PC-9 (cell line): Measurements from ENCODE around the gene ERCC5. TPM values are rescaled to one million over a fixed set of nuclear protein-coding genes. Genes with fewer than 3 reads are reported as not detected.

ENCODE experiments used
- BruUV-seq: library from RNA; stranded (reverse); fragments of 400-500 nt; replicated peaks from 2 replicates; lab custom pipeline; 2021; lab: Mats Ljungman, UMichigan
- CTCF ChIA-PET: fragments of 300-600 bp; sonication (Branson Sonifier 250); formaldehyde crosslinking; loops from one replicate; lab custom pipeline; 2022; ENCODE audit warnings: antibody characterized with exemption; lab: Charles Lee
- POLR2A ChIA-PET: fragments of 300-600 bp; sonication (Branson Sonifier 250); formaldehyde crosslinking; loops from one replicate; lab custom pipeline; 2022; ENCODE audit warnings: antibody characterized with exemption; ENCODE audit not compliant: unreplicated experiment; lab: Charles Lee
- DNase-seq, 2 experiments: peaks; one replicate each; pipeline versions ENCODE4 v3.0.0 to v3.0.0-alpha.2; 2015 to 2022; ENCODE audit warnings: mixed read lengths in 1 of 2
- H2AFZ ChIP-seq: fragments of 200-600 bp; sonication (generic); 2 replicates; pipeline ENCODE4 v1.8.1; 2017; ENCODE audit warnings: antibody characterized with exemption
- H3F3A ChIP-seq: fragments of 200-600 bp; sonication (generic); 2 replicates; pipeline ENCODE4 v1.8.1; 2017; ENCODE audit warnings: antibody characterized with exemption, mild to moderate bottlenecking, low read depth; ENCODE audit not compliant: insufficient read depth
- H3K27ac ChIP-seq: fragments of 200-600 bp; sonication (generic); 2 replicates; pipeline ENCODE4 v1.6.1; 2016; ENCODE audit warnings: mixed run types
- H3K27me3 ChIP-seq: fragments of 200-600 bp; sonication (generic); 2 replicates; pipeline ENCODE4 v1.6.1; 2016; ENCODE audit warnings: low read depth, mixed run types; ENCODE audit not compliant: insufficient read depth
- H3K36me3 ChIP-seq: fragments of 200-600 bp; sonication (generic); 2 replicates; pipeline ENCODE4 v1.6.1; 2016; ENCODE audit warnings: low read depth, mixed run types
- H3K4me1 ChIP-seq: fragments of 200-600 bp; sonication (generic); replicated peaks from 2 replicates; pipeline ENCODE4 v1.6.1; 2016; ENCODE audit warnings: mixed run types; ENCODE audit not compliant: insufficient read depth
- H3K4me2 ChIP-seq: fragments of 200-600 bp; sonication (generic); 2 replicates; pipeline ENCODE4 v1.6.1; 2017; ENCODE audit warnings: mixed run types
- H3K4me3 ChIP-seq: fragments of 200-600 bp; sonication (generic); 2 replicates; pipeline ENCODE4 v1.6.1; 2016; ENCODE audit warnings: mixed run types
- H3K79me2 ChIP-seq: fragments of 200-600 bp; sonication (generic); 2 replicates; pipeline ENCODE4 v1.6.1; 2017; ENCODE audit warnings: low read depth, mixed run types
- H3K9me2 ChIP-seq: fragments of 200-600 bp; sonication (generic); 2 replicates; pipeline ENCODE4 v1.8.1; 2017; ENCODE audit warnings: mild to moderate bottlenecking; ENCODE audit not compliant: insufficient read depth
- H3K9me3 ChIP-seq: fragments of 200-600 bp; sonication (generic); 2 replicates; pipeline ENCODE4 v1.8.1; 2016; ENCODE audit warnings: low read depth; ENCODE audit not compliant: insufficient read depth
- H4K20me1 ChIP-seq: fragments of 200-600 bp; sonication (generic); 2 replicates; pipeline ENCODE4 v1.8.1; 2017; ENCODE audit not compliant: insufficient read depth
- EZH2 ChIP-seq: fragments of 200-600 bp; sonication (generic); IDR thresholded peaks from 2 replicates; pipeline ENCODE4 v1.8.0; 2017; ENCODE audit warnings: antibody characterized with exemption, low read depth
- intact Hi-C: fragments of 100-400 bp; cut with micrococcal nuclease; formaldehyde crosslinking; loops from one replicate; pipeline ENCODE4 v1.10.0; 2022; ENCODE audit not compliant: unreplicated experiment
- total RNA-seq: library from RNA; stranded (reverse); gene quantifications from 2 replicates; pipeline ENCODE4 v1.2.3, GENCODE V29; 2021
- TF ChIP-seq, protein P1 (sequence below): fragments of 200-600 bp; sonication (generic); conservative IDR thresholded peaks from 2 replicates; pipeline ENCODE4 v1.6.1; 2017; ENCODE audit warnings: mixed run types, antibody characterized with exemption, mild to moderate bottlenecking, moderate library complexity

ERCC5 gene
- total RNA-seq, 1 experiment from 2014 or later, result 33.9 TPM

DNA sequence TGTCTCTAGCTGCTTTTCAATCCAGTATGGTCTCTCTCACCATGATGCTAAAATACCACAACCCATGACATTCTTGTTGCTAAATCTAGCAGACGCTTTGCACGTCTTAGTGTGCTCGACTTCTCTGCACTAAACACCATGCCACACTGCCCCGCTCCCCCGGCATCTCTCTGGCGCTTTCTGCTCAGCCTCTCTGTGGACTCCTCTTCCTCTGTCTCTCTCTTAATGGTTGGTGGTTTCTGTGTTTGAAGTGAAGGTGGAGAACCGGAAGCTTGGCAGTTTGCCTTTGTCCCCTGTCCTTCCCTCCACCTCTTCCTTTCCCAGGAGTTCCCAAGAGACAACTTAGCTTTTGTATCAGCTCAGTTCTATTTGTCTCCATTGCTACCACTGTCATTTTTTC, 8.8 kb downstream of the ERCC5 start:
- TF ChIP-seq EZH2, result no peak
- TF ChIP-seq, protein P1, sequence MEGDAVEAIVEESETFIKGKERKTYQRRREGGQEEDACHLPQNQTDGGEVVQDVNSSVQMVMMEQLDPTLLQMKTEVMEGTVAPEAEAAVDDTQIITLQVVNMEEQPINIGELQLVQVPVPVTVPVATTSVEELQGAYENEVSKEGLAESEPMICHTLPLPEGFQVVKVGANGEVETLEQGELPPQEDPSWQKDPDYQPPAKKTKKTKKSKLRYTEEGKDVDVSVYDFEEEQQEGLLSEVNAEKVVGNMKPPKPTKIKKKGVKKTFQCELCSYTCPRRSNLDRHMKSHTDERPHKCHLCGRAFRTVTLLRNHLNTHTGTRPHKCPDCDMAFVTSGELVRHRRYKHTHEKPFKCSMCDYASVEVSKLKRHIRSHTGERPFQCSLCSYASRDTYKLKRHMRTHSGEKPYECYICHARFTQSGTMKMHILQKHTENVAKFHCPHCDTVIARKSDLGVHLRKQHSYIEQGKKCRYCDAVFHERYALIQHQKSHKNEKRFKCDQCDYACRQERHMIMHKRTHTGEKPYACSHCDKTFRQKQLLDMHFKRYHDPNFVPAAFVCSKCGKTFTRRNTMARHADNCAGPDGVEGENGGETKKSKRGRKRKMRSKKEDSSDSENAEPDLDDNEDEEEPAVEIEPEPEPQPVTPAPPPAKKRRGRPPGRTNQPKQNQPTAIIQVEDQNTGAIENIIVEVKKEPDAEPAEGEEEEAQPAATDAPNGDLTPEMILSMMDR, result no peak
- Histone ChIP-seq H3K27me3 (no peaks in the 10 kb centered on the region), H3K79me2 (peaks cover 9% of the 10 kb centered on the region; the same call in 1 of the 2 replicates), H3K4me3 (no peak overlapping the region), H3F3A (no peaks in the 10 kb centered on the region), H3K4me2 (no peak overlapping the region), H3K36me3 (peaks cover 43% of the 10 kb centered on the region), H2AFZ (no peak overlapping the region), H3K9me3 (no peaks in the 10 kb centered on the region), H3K9me2 (no peaks in the 10 kb centered on the region), H4K20me1 (peaks cover 5% of the 10 kb centered on the region; the same call in 1 of the 2 replicates), H3K4me1 (no peaks in the 10 kb centered on the region), H3K27ac (no peak overlapping the region)
- CTCF ChIA-PET, result no interaction called here
- DNase-seq, result no peak
- intact Hi-C loops, result no loop called here
- no TSS peak for BruUV-seq
- POLR2A ChIA-PET, result interaction anchor here (0.6 kb wide), 1 partner anchor 160 kb away, joined by 4 read pairs; no protein-coding TSS in a partner anchor

DNA sequence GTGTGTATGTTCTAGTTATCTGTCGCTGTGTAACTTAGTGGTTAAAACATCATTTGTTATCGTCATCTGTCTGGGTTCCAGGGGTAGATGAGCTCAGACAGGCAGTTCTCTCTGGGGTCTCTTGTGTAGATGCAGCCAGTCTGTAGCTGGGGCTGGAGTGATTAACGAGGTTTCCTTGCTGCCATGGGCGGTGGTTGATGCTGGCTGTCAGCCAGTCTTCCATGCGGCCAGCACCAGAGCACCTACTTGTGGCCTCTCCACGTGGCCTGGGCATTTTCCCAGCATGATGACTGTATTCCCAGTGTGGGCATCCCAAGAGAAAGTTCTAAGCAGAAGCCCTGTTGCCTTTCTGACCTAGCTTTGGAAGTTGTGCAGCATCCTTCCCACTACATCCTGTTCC, 10.7 kb downstream of the ERCC5 start:
- Histone ChIP-seq H3K4me3 (no peak overlapping the region), H3K9me3 (no peaks in the 10 kb centered on the region), H3K79me2 (no peaks in the 10 kb centered on the region), H3K4me1 (no peaks in the 10 kb centered on the region), H3K9me2 (no peaks in the 10 kb centered on the region), H3K27me3 (no peaks in the 10 kb centered on the region), H3F3A (no peaks in the 10 kb centered on the region), H3K4me2 (no peak overlapping the region), H3K36me3 (peaks cover 56% of the 10 kb centered on the region), H4K20me1 (peaks cover 2% of the 10 kb centered on the region; the same call in 1 of the 2 replicates), H2AFZ (no peak overlapping the region), H3K27ac (no peak overlapping the region)
- CTCF ChIA-PET, result no interaction called here
- intact Hi-C loops, result no loop called here
- TF ChIP-seq, protein P1, result no peak
- no peak for TF ChIP-seq EZH2
- POLR2A ChIA-PET, result no interaction called here
- BruUV-seq, result no TSS peak
- no peak for DNase-seq

DNA sequence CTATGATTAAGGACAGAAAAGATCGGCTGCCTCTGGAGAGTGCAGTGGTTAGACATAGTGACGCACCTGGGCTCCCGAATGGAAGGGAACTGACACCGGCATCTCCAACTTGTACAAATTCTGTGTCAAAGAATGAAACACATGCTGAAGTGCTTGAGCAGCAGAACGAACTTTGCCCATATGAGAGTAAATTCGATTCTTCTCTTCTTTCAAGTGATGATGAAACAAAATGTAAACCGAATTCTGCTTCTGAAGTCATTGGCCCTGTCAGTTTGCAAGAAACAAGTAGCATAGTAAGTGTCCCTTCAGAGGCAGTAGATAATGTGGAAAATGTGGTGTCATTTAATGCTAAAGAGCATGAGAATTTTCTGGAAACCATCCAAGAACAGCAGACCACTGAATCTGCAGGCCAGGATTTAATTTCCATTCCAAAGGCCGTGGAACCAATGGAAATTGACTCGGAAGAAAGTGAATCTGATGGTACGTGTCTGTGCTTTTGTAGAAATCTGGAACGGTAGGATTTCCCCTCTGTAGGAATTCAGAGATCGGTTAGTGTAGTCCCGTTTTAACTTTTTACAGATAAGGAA, 16.9 kb downstream of the ERCC5 start:
- no peak for TF ChIP-seq EZH2
- TF ChIP-seq, protein P1, result no peak
- Histone ChIP-seq H3F3A (no peaks in the 10 kb centered on the region), H3K36me3 (peaks cover 61% of the 10 kb centered on the region), H3K4me2 (no peak overlapping the region), H3K4me3 (no peak overlapping the region), H2AFZ (no peak overlapping the region), H3K9me2 (no peaks in the 10 kb centered on the region), H3K27ac (no peak overlapping the region), H3K9me3 (no peaks in the 10 kb centered on the region), H3K4me1 (no peaks in the 10 kb centered on the region), H3K79me2 (no peaks in the 10 kb centered on the region), H3K27me3 (no peaks in the 10 kb centered on the region), H4K20me1 (no peaks in the 10 kb centered on the region; the same call in 1 of the 2 replicates)
- no TSS peak for BruUV-seq
- no peak for DNase-seq
- intact Hi-C loops, result no loop called here
- ChIA-PET CTCF (no interaction called here), POLR2A (no interaction called here)
